Activated CD8-positive, alpha-beta memory T cell treated with anti-CD3 and anti-CD28 coated beads, Interleukin-2, amount 50 U/mL, for 1 hour (primary cell): ENCODE measurements around the gene PLCL2.
"Not testable (repeated sequence)": the region's sequence is repeated elsewhere in the genome, so short reads cannot be mapped to it uniquely, and the experiment has no call there.

Experiments used
- DNase-seq: peaks from one replicate; pipeline ENCODE4 v3.0.0-alpha.2; 2020; ENCODE audit errors: extremely low read depth

Gene PLCL2

DNA sequence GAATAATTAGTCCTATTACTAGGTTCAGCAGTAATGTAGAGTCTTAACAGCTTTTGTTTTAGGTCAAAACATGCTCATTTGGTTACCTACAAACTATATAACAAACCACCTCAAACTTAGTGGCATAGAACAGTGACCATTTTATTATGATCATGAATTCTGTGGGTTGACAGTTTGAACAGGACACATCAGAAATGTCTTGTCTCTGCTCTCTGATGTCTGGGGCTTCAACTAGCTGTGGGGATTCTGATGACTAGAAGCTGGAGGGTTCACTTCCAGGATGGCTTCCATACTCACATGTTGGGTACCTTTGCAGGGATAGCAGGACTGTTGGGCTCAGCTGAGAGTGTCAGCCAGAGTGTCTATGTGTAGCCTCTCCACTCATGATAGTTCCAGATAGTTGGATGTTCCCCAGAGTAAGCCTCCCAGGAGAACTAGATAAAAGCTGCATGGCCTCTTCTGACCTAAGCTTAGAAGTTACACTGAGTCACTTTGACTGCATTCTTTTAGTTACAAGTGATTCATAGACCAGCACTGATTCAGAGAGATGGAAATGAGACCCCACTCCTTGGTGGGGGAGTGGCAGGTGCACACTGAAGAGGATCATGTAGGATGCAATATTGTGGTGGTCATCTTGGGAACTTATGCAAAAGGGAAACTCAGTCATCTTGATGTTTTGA, 32.6 kb downstream of the PLCL2 start:
- no peak for DNase-seq

DNA sequence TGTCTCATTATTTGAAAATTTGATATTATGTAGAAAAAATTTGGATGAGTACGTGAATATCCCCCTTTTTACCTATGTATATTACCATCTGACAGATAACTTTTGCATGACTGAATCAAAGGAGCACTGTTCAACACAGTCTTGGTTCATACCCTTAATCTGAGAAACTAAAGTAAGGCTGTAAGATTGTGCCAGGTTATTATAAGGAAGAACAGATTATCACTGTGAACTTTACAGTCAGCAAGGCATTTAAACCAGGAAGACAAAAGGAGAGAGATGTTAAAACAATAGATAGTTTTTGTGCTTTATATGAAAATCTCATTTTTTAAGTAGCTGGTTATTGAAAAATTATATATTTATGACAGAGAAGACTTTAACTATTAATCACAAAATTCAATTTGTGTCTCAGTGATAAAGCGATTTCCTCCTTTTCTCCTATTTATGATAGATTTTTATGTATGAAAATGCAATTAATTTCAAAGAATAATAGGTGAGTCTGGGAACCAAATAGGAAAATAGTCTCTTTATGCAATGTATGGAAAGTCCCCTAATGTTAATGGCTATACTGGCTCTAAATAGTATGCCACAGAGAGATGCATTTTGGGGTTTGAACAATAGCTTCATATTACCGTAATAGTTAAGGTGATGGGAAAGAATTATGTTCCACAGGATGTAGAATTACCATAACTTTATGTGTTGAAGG, 33.4 kb downstream of the PLCL2 start:
- no peak for DNase-seq

DNA sequence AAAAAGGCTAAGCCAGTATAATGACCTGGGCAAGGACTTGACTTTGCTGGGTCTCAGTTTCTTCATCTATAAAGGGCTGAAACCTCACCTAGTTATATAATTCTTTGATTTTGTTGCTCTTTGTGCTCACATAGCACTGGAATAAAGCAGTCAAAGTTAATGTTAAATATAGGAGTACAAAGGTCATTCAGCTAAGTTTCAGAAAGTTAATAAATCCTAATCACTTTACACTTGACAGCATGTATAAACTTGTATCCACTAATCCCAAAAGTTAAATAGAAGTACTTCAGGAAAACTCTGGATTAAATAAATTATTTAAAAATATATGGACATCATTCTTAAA, 33.9 kb downstream of the PLCL2 start:
- DNase-seq, result no peak

- DNase-seq, result no peak
These were observed 38.4 kb downstream of the PLCL2 start for GRCh38 chr3:16923112-16923511.

GRCh38 chr3:16927485-16927884, 42.7 kb downstream of the PLCL2 start:
- DNase-seq, result no peak

- no peak for DNase-seq
These were observed 43.8 kb downstream of the PLCL2 start for GRCh38 chr3:16928386-16929132.

DNA sequence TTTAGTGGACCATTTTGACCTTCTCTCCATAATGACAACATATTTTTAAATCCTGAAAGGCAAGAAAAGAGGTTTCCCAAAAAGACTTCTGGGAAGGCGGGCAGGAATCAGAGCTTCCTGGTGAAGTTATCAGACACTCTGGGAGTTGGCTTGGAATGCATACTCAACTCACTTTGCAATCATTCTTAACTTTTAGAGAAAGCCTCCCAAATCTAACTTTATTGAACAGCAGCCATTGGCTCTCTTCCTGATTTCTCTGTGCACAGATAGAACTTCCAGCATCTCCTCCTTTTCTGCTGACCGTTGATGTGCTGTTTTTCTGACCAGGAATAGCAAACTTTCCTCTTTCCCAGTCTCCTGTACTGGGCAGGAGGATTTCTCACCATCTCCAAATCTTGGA, 44.6 kb downstream of the PLCL2 start:
- DNase-seq, result no peak

DNA sequence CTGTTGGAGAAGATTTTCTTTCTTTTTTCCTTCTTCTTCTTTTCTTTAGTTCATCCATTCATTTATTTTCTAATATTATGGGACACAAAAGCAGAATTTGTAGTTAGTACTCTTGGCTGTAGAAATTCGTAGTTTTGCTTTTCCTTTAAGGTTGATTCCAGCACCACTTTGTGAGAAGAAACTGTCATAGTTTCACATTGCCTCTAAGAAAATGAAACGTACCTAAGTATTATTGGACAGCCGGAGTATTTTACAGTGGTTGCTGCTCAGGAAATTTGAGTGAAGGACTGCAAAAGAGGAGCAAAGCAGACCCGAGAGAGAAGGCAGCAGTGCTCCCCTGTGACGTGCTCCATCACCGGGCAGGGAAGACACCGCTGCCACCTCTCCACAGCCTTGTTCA, 48.1 kb downstream of the PLCL2 start:
- DNase-seq, result no peak

GRCh38 chr3:16935781-16936180, 51.0 kb downstream of the PLCL2 start:
- DNase-seq, result no peak

- DNase-seq, result no peak
These were observed 51.5 kb downstream of the PLCL2 start for GRCh38 chr3:16936233-16936632.

- DNase-seq, result no peak
These were observed 52.0 kb downstream of the PLCL2 start for GRCh38 chr3:16936676-16937230.

GRCh38 chr3:16937326-16937845, 52.6 kb downstream of the PLCL2 start:
- DNase-seq, result no peak

DNA sequence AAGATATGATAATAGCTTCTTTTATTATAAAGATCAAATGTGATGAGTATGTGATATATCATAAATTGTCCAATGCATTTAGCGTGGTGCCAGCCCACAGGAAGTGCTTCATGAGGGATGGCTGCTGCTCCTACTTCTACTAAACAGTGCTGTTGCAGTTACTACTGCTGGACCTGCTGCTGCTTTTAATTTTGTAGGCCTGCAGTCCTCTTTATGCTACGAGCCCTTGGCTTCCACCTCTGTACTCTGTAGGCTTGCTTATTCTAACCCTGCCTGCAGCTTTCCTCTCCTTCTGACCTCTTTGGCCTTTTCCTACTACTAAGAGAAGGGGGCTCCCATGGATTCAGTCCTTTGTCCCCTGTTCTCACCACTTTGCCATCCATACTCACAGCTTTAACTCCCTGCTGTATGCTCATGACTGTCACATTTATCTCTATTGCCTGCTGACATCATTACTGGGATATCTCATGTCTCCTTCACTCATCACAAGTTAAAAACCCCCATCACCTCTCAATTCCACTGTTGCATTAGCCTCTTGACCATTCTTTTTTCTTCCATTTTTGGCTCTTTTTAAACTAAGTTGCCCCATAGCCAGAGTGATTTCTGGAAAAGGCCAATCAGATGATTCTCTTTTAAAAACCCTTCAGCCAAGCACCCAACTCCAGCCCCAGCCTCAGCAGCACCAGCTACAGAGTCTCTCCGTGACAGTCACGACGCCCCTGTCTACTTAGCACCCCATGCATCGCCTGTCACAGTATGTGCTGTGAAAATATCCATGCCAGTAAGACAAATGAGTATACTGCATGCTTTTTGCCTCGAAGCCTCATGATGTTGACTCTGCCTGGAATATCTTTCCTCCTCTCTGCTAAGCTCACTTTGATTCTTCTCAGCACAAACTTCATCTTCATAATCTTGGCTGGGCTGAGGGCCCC, 56.3 kb downstream of the PLCL2 start:
- DNase-seq, result no peak

DNA sequence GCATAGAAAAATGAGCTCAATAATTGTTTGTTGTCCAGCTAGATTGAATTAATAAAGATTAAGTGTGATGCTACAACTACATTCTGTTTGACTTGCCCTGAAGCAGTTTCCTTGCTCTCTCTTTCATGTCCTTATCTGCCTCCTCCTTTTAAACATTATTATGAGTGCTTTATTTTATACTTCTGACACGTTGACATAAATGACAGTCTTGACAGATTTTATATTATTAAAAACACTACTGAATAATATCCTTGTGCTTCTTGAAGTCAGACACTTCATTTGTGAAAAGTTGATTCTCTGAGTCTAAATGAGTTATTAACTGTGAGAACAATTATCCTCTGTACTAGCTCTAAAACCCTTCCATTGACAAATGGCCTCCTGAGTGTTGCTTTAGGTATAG, 58.2 kb downstream of the PLCL2 start:
- DNase-seq, result no peak

- DNase-seq, result no peak
These were observed 59.1 kb downstream of the PLCL2 start for GRCh38 chr3:16943857-16944256.

- no peak for DNase-seq
These were observed 59.6 kb downstream of the PLCL2 start for GRCh38 chr3:16944356-16944755.

- DNase-seq, result no peak
These were observed 60.6 kb downstream of the PLCL2 start for GRCh38 chr3:16945330-16945729.

DNA sequence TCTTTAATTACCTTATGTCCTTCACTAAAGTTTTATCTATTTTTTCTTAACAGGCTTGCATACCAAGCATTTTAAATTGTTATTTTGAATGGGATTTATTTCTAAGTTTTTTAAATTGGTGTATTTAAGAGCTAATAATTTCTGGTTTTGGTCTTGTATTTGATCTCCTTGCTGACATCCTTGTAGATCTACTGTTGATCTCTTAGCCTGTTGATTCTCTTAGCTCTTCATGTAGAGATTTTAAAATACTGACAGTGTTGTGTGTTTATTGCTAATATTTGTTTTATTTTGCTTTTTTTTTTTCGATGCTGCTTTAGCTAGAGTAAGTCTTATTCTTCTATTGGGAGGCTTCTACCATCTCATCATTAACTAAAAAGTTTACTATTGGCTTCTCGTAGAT, 65.5 kb downstream of the PLCL2 start:
- DNase-seq, result no peak

GRCh38 chr3:16950845-16951244, 66.1 kb downstream of the PLCL2 start:
- no peak for DNase-seq

DNA sequence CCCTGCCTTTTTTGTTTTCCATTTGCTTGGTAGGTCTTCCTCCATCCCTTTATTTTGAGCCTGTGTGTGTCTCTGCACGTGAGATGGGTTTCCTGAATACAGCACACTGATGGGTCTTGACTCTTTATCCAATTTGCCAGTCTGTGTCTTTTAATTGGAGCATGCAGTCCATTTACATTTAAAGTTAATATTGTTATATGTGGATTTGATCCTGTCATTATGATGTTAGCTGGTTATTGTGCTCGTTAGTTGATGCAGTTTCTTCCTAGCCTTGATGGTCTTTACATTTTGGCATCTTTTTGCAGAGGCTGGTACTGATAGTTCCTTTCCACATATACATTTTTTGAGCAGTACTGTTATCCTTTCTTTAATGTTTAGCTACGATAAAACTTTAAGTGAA, 73.1 kb downstream of the PLCL2 start:
- not testable (repeated sequence) for DNase-seq

GRCh38 chr3:16960125-16960524, 75.4 kb downstream of the PLCL2 start:
- DNase-seq, result no peak
